Suprapubic skin (tissue), 4 donors: Measurements from ENCODE around the gene TBC1D21. TPM values are rescaled to one million over a fixed set of nuclear protein-coding genes. Genes with fewer than 3 reads are reported as not detected.

Experiments used
- DNase-seq, 2 donors: peaks; one replicate each; pipeline ENCODE4 v3.0.0-alpha.2; 2019; ENCODE audit warnings: low spot score in 2 of 2
- H3K27ac ChIP-seq: fragments of 200-600 bp; sonication (generic); one replicate; pipeline ENCODE4 v1.5.1; 2019
- H3K27me3 ChIP-seq: fragments of 200-600 bp; sonication (generic); one replicate; pipeline ENCODE4 v1.5.1; 2019
- H3K36me3 ChIP-seq: fragments of 200-600 bp; sonication (generic); one replicate; pipeline ENCODE4 v1.5.1; 2019
- H3K4me1 ChIP-seq: fragments of 200-600 bp; sonication (generic); one replicate; pipeline ENCODE4 v1.5.1; 2019
- H3K4me3 ChIP-seq: fragments of 200-600 bp; sonication (generic); one replicate; pipeline ENCODE4 v1.5.1; 2019; ENCODE audit warnings: mild to moderate bottlenecking
- H3K9me3 ChIP-seq: fragments of 200-600 bp; sonication (generic); one replicate; pipeline ENCODE4 v1.5.1; 2019
- EP300 ChIP-seq: sonication (generic); formaldehyde crosslinking; IDR thresholded peaks from one replicate; pipeline ENCODE4 v1.6.1; 2017; ENCODE audit warnings: antibody characterized with exemption
- POLR2A ChIP-seq, 2 donors: fragments of 450-650 bp; IDR thresholded peaks; one replicate each; pipeline ENCODE4 v1.6.1; 2017; ENCODE audit warnings: antibody characterized with exemption in 2 of 2, mild to moderate bottlenecking in 2 of 2, moderate library complexity in 2 of 2
- POLR2AphosphoS5 ChIP-seq, 3 donors: sonication (generic); formaldehyde crosslinking; IDR thresholded peaks; one replicate each; pipeline ENCODE4 v1.6.1; 2017; ENCODE audit warnings: antibody characterized with exemption in 3 of 3
- WGBS: methylation state at CpG from one replicate; pipeline ENCODE4 v1.1.5; 2018; 5-methylcytosine and 5-hydroxymethylcytosine counted together
- total RNA-seq, 4 donors: library from RNA; depleted of rRNA; stranded (reverse); fragments of >200 nt; gene quantifications; one replicate each; pipeline ENCODE4 v1.1.0, GENCODE V29; 2016
- TF ChIP-seq, protein P1 (sequence below), 2 donors: fragments of 200-600 bp in 1 of 2; fragments of 450-650 bp in 1 of 2; sonication (generic) in 1 of 2; IDR thresholded peaks; one replicate each; pipeline ENCODE4 v1.5.1; 2016 to 2019; ENCODE audit warnings: antibody characterized with exemption in 2 of 2, mild to moderate bottlenecking in 1 of 2, moderate library complexity in 1 of 2

The TBC1D21 gene
- total RNA-seq, 4 donors from 2014 or later, result not detected

DNA sequence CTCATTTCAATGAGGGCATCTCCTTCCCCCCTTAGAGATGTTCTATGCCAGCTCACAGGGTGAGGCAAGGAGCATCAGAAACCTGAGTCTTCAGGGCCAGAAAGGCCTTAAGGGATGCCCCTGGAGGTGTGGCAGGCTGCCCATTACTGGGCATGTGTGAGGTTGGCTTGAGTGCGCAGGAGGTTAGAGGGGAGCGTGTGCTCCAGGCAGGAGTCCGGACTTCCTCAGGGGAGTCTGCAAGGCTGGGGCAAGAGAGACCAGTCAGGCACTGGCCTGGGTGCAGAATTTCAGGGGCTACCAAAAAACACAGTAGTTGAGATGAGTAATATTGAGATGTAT lies 54.8 kb downstream of the TBC1D21 start:
- Histone ChIP-seq H3K9me3 (no peaks in the 10 kb centered on the region), H3K27me3 (peaks cover 6% of the 10 kb centered on the region), H3K36me3 (no peaks in the 10 kb centered on the region), H3K4me3 (peak overlapping the region; percentile 61), H3K4me1 (peaks cover 85% of the 10 kb centered on the region), H3K27ac (peak overlapping the region; percentile 76)
- TF ChIP-seq, protein P1, sequence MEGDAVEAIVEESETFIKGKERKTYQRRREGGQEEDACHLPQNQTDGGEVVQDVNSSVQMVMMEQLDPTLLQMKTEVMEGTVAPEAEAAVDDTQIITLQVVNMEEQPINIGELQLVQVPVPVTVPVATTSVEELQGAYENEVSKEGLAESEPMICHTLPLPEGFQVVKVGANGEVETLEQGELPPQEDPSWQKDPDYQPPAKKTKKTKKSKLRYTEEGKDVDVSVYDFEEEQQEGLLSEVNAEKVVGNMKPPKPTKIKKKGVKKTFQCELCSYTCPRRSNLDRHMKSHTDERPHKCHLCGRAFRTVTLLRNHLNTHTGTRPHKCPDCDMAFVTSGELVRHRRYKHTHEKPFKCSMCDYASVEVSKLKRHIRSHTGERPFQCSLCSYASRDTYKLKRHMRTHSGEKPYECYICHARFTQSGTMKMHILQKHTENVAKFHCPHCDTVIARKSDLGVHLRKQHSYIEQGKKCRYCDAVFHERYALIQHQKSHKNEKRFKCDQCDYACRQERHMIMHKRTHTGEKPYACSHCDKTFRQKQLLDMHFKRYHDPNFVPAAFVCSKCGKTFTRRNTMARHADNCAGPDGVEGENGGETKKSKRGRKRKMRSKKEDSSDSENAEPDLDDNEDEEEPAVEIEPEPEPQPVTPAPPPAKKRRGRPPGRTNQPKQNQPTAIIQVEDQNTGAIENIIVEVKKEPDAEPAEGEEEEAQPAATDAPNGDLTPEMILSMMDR (IDR thresholded peaks at IDR 0.05), result no peak
- TF ChIP-seq POLR2AphosphoS5 (IDR thresholded peaks at IDR 0.05) (no peak), POLR2A (IDR thresholded peaks at IDR 0.05) (no peak), EP300 (no peak)
- DNase-seq, result no peak
- WGBS, result 62% methylated on average over 3 of the region's 3 CpGs

DNA sequence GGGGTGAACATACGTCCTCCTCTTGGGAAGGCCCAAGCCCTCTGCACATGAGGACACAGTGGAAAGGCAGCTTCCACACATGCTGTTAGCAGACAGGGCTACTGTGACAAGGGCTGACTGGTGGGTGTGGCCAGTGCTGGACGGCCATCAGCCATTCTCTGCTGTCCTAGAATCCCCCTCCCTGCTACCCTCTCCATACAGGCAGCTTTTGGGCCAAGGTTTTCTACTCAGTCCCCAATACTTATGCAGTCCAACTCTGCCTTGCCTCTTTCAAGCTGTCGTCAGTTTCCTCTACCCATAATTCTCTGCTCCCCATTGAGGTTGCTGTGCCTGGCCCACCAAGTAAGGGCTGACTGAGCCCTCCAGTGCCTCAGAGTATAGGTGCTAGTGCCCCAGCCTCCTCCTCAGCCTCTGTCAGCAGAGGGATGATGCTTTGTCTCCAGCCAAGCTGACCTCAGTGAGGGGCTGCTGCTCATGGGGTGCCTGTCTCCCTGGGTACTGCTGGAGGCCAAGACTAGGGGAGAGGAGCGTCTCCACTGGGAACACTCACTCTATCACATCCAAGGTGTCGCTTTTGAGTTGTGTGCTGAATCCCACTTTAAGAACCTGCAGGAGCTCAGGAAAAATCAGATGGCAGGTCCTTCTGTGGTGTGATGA lies 55.7 kb downstream of the TBC1D21 start:
- Histone ChIP-seq H3K4me1 (peaks cover 76% of the 10 kb centered on the region), H3K4me3 (no peak overlapping the region), H3K27me3 (peaks cover 6% of the 10 kb centered on the region), H3K9me3 (no peaks in the 10 kb centered on the region), H3K36me3 (no peaks in the 10 kb centered on the region), H3K27ac (no peak overlapping the region)
- WGBS, result 67% methylated on average over 5 of the region's 5 CpGs
- no peak for DNase-seq
- TF ChIP-seq POLR2A (IDR thresholded peaks at IDR 0.05) (no peak), POLR2AphosphoS5 (IDR thresholded peaks at IDR 0.05) (no peak), EP300 (no peak)
- TF ChIP-seq, protein P1 (IDR thresholded peaks at IDR 0.05), result no peak

DNA sequence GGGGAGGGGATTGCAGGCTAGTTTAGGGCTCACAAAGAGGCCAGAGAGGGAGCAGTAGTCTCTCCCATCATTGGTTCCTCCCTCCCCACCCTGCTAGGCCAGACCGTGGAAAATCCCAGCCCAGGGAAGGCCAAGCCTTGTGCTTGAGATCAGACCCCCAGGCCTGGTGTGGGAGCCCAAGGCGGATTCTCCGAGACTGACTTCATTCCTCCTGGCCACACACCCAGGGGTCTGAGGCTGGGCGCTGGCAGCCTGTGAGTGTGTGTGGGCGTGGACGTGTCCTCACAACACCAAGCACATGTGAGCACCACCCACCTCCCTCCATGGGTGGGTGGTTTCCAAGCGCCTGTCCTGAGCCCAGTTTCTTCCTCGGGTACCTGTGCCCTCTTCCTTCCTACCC lies 57.0 kb downstream of the TBC1D21 start:
- H3K36me3 ChIP-seq, result no peaks in the 10 kb centered on the region
- H3K4me3 ChIP-seq, result no peak overlapping the region
- peak overlapping the region; percentile 58 for H3K27ac ChIP-seq
- peaks cover 71% of the 10 kb centered on the region for H3K4me1 ChIP-seq
- WGBS, result 70% methylated on average over 4 of the region's 8 CpGs
- DNase-seq, result no peak
- TF ChIP-seq POLR2A (IDR thresholded peaks at IDR 0.05) (no peak), EP300 (no peak), POLR2AphosphoS5 (IDR thresholded peaks at IDR 0.05) (no peak)
- TF ChIP-seq, protein P1 (IDR thresholded peaks at IDR 0.05), result no peak
- no peaks in the 10 kb centered on the region for H3K9me3 ChIP-seq
- peaks cover 6% of the 10 kb centered on the region for H3K27me3 ChIP-seq

DNA sequence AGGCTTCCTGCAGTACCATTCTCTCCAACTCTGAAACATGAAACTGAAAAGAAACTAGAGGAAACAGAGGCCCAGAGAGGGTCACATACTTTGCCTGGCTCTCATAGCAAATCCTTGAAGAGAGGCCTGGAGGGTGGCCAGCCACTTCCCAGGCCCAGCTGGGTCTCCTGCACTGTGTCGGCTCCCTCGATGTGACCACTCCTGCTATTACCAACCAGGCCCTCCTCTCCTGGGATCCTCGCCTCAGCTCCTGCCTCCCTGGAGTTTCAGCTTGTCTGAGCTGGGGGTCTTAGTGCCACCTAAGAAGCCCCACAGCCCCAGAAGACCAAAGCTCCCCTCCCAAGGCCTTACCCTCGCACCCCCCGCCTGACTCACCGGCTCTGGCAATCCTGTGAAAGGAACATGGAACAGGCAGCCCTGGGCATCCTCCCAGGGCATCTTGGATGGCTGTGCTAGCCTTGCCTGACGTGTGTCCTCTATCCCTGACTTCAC lies 57.5 kb downstream of the TBC1D21 start:
- 85% methylated on average over 6 of the region's 7 CpGs for WGBS

DNA sequence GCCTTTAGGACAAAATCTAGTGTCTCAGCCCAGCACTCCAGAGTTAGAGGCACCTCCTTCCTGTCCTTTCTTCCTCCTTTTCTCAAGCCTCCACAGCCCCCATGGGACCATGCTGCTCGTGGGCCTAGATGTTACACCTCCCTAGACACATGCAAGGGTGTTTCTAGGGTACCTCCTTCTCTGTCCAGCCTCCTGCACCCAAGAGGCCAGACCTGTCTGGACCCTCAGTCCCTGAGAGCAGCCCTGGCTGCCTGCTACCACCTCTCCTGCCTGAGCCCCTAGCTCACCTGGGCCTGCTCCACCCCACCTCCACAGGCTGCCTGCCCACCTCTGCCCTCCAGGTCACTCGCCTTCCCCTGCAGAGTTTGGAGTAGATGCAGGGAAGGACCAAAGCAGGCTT lies 58.1 kb downstream of the TBC1D21 start:
- Histone ChIP-seq H3K4me1 (peaks cover 71% of the 10 kb centered on the region), H3K36me3 (no peaks in the 10 kb centered on the region), H3K27me3 (peaks cover 6% of the 10 kb centered on the region), H3K9me3 (no peaks in the 10 kb centered on the region), H3K4me3 (no peak overlapping the region), H3K27ac (no peak overlapping the region)
- TF ChIP-seq, protein P1 (IDR thresholded peaks at IDR 0.05), result no peak
- no peak for TF ChIP-seq EP300
- no peak for TF ChIP-seq POLR2A (IDR thresholded peaks at IDR 0.05)
- TF ChIP-seq POLR2AphosphoS5 (IDR thresholded peaks at IDR 0.05), result no peak
- 82% methylated on average over 2 of the region's 2 CpGs for WGBS
- no peak for DNase-seq

More for the DNA sequence above, 57.5 kb downstream of the TBC1D21 start:
- peaks cover 71% of the 10 kb centered on the region for H3K4me1 ChIP-seq
- no peak overlapping the region for H3K4me3 ChIP-seq
- H3K9me3 ChIP-seq, result no peaks in the 10 kb centered on the region
- peak overlapping the region; percentile 58 for H3K27ac ChIP-seq
- no peak for DNase-seq
- no peaks in the 10 kb centered on the region for H3K36me3 ChIP-seq
- peaks cover 6% of the 10 kb centered on the region for H3K27me3 ChIP-seq
- TF ChIP-seq EP300, result no peak
- TF ChIP-seq, protein P1 (IDR thresholded peaks at IDR 0.05), result no peak
- no peak for TF ChIP-seq POLR2A (IDR thresholded peaks at IDR 0.05)
- TF ChIP-seq POLR2AphosphoS5 (IDR thresholded peaks at IDR 0.05), result no peak
